GM18517 (cell line): ENCODE measurements around the gene APC2.
"Not testable (repeated sequence)": the region's sequence is repeated elsewhere in the genome, so short reads cannot be mapped to it uniquely, and the experiment has no call there.

Experiments used
- ATAC-seq: cut with Tn5 transposase; IDR thresholded peaks from one replicate; pipeline ENCODE4 v1.9.1; 2021; ENCODE audit warnings: mild to moderate bottlenecking, moderate library complexity; ENCODE audit not compliant: unreplicated experiment

Gene APC2

DNA sequence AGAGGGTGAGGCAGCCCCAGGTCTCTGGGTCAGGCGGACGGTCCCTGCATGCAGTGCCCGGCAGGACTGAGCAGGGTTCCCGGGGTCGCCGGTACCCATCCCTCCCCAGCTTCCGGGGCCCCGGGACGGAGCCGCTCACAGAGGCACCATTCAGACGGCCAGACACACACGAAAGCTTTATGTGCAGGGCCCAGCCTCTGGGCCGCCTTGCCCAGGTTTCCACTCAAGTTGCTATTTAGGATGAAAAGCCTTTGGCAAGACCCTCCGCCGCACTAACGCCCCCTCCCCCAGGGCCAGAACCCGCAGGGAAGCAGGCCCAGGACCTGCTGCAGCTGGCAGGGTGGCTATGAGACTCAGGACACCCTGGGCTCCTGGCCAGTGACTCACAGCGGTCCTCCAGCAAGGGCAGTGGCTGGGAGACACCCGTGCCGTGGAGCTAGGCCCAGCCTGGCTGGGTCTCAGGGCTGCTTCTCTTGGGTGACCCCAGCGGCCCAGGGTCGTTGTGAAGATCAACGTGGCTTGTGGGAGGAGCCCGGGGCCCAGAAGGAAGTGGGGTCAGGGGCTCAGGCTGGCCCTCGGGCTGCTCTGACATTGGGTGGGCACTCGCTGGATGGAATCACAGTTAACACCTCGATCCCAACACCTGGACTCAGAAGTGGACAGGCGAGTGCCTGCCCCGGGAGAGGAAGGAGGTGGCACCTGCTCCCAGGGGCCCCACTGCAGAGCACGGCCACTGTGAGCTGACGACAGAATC lies 24.3 kb downstream of the APC2 start:
- ATAC-seq: no peak

DNA sequence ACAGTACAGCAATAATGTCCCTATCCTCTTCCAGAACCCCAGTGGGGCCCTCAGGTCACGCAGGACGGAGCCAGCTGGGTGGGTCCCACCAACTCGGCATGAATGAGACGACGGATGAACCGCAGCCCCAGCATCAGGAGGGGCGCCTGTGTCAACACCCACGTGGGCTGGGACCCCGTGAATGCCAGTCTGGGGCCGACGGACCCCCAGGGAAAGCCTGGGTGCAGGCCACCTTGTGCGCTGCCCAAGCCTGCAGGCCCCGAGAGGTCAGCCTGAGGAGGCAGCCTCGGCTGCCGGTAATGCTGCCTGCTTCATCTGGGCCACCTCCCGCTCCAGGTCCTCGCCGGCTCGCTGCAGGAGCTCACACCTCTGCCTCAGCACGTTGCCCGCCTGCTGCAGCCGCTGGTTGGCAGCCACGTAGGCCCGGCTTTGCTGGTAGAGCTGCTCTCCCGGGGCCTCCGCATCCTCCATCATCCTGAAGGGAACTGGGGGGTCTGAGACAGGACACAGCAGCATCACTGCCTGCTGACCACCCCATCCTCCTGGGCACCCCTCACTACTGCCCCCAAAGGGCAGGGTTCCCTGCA lies 24.9 kb downstream of the APC2 start:
- no peak for ATAC-seq

DNA sequence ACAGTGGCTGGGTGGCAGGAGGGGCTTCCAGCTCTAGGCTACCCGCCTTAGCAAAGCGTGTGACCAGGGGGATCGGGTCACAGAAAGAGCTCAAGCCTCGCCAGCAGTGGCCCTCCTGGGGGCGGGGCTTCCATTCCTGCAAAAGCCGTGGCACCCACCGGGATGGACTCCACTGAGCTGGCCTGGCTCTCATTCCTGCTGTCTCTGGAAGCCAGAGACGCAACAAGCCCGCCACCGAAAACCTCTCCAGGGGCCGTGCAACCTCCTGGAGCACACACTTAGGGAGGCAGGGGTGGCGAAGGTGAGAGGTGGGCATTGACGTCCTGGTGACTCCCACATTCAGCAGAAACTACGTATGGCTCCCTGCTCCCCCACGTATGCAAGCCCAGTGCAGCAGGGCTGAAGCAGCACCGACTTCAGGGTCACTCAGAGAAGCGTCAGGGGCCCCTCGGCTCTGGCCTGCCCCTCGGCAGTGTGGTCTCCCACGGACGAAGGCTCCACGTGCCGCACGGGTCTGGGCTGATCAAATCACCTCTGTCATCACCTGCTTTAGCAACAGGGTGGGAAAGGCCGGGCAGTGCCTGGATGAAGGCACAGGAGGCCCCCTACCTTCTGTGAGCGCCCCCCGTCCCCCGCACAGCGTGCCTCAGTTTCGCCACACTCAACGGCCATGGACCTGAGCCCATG lies 26.0 kb downstream of the APC2 start:
- no peak for ATAC-seq

DNA sequence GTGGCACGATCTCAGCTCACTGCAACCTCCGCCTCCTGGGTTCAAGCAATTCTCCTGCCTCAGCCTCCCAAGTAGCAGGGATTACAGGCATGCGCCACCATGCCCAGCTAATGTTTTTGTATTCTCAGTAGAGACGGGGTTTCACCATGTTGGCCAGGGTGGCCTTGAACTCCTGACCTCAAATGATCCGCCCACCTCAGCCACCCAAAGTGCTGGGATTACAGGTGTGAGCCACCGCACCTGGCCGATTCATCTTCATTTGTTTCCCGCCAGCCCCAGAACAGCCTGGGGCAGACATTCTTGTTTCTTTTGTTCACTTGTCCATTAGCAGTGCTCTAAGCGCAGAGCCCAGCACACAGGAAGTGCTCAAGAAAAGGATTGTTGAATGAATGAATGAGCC lies 27.1 kb downstream of the APC2 start:
- ATAC-seq: not testable (repeated sequence)

DNA sequence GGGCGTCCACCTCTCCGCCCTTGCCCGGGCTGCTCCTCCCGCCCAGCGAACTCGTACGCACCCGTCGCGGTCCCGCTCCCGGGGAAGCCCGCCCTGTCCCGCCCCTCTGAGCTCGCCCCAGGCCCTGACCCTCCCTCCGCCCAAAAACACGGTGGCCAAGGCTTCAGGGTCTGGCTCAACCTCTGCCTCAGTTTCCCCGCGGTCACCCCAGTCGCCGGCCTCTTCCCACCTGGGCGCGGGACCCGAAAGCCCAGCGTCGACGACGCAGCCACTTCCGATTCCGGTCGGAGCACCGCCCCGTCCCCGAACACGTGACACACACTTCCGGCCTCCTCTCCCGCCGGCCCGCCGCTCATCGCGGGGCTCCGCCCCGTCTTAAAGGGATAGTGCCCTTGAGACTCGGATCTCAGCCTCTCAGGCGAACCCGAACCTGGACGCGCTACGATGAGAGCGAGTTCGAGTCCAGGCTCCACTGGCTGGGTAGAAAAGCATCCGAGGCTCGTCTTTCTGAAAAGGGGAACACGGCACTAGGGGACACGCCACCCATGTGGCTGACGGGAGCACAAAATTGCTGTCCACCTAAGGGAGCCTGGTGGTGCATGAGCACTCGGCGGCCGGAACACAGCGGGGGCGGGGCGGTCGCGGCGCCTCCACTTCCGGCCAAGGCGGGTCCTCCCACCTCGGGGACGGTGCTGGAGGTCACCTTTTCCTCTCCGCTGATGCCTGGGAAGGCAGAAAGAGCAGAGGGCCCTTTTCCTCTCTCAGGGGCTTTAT lies 29.2 kb downstream of the APC2 start, which contains the start of gene C19orf25:
Gene C19orf25, minus strand, starts transcription at position 282 of the 774 bp plus-strand sequence. CDS start 312 bp downstream, outside the sequence.
- peak; percentile 88 for ATAC-seq

DNA sequence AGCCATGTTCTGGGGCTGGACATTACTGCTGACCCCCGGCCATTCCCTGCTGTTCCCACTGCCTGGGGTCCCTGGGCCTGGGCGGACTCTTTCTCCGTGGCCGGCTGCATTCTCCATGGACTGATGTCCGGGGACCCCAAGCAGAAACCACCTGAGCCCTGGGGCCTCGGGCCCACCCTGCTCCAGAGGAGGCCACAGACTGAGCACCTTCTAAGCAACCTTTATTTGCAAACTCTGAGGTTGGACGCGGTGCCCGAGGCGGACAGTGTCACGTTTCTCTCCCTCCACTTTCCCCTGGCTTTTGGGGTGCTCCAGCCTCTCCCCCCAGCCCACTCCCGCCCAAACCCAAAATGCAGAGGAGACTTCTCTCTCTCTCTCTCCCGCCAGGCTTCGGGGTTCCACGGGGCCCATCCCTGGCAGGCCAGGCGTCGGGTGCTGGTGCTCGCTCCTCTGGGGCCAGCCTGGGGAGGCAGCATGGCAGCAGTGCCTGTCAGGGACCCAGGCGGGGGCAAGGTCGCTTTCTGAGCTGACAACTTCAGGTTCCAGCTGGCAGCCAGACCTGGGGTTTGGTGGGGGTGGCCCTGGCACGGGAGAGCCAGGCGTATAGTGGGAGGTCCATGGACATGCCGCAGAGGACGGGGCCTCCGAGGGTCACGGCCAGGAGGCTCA lies 31.4 kb downstream of the APC2 start:
- ATAC-seq: no peak

DNA sequence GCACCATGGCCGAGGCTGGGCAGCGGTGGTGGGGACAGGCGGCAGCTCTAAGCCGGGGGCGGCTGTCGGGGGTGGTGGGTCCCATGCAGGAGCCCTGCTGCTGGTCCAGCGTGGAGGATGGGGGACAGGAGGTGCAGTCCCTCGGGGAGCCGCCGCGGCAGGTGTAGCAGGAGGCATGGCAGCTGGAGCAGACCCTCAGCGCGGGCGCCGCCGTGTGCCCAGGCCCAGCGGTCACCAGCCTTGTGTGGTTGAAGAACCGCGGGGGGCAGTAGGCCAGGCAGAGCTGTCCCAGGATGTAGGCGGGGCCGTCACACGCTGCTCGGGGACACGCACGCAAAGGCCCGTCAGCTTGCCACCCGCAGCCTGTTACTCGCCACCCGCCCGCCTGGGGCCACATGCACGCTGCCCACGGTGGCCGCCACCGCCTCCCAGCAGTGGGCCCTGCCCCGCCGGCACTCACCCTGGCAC lies 32.0 kb downstream of the APC2 start:
- ATAC-seq: no peak

DNA sequence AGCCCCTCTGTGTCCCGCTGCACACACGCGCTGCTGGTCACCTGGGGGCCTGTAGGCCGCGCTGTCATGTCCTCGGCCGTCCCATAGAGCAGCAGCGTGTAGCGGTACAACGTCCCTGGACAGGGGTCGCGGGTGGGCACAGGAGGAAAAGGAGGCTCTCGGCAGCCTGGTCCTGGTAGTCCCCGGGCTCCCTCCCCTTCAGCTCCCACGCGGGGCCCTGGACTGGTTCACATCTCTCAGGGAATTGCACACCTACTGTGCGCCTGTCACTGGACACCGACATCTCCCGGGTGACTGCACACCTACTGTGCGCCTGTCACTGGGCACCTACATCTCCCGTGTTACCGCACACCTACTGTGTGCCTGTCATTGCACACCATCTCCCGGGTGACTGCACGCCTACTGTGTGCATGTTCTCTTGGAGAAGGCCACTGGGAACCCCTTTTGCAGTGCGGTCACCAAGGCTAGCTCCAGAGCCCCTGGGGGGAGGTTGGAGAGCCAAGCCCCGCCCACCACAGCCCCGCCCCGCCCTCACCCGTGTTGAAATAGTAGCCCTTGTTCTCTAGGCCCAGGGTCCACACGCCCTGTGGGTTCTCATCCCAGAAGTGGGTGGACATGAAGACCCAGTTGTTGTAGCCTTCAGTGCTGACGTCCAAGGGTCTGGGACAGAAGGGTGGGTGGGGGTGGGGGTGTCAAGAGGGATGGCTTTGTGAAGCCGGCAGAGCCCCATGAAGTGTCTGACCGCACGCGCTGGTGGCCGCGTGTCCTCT lies 32.6 kb downstream of the APC2 start:
- ATAC-seq: no peak

DNA sequence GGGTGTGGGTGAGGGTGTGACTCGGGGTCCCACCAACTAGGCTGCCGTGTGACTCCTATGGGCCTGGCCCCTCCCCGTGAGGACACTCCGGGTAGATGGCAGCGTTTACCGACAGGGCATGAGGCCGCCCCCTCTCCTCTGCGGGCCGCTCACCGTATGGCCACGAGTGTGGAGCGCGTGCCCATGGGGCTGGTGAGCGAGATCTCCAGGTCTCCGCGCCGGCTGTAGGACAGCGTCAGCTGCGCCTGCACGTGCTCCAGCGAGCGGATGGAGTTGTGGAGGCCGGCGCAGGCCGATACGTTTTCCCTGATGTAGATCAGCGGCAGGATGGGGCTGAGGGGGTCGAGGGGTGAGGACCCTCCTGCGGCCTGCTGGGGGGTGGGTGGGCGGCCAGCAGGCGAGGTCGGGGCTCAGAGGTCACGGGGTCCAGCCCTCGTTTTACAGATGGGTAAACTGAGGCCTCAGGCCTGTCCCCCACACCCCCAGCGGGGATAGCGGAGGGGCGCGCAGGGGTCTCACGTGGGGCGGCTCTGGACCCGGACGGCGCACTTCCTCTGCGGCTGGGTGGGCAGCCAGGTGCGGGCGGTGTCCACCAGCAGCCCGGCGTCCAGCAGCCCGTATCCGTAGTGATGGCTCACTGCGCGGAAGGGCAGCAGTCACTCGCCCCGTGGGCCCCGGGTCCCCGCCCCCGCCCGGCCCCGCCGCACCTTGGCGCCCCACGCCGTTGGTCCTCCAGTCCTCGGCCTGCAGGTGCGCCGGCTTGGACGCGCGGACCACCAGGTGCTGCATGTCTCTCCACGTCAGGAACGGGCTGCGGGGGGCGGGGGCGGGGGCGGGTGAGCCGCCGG lies 33.4 kb downstream of the APC2 start:
- no peak for ATAC-seq

DNA sequence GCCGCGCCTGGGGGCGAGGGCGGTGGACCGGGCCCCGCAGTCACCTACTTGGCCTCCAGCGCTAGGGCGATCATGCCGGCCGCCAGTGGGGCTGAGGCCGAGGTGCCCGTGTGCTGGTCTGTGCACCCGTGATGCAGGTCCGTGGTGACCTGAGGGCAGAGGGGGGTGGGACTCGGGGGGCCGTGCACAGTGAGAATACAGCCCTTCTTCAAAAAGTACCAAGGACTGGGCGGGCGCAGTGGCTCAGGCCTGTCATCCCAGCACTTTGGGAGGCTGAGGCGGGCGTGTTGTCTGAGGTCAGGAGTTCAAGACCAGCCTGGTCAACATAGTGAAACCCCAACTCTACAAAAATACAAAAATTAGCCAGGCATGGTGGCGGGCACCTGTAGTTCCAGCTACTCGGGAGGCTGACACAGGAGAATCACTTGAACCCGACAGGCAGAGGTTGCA lies 34.1 kb downstream of the APC2 start:
- no peak for ATAC-seq

DNA sequence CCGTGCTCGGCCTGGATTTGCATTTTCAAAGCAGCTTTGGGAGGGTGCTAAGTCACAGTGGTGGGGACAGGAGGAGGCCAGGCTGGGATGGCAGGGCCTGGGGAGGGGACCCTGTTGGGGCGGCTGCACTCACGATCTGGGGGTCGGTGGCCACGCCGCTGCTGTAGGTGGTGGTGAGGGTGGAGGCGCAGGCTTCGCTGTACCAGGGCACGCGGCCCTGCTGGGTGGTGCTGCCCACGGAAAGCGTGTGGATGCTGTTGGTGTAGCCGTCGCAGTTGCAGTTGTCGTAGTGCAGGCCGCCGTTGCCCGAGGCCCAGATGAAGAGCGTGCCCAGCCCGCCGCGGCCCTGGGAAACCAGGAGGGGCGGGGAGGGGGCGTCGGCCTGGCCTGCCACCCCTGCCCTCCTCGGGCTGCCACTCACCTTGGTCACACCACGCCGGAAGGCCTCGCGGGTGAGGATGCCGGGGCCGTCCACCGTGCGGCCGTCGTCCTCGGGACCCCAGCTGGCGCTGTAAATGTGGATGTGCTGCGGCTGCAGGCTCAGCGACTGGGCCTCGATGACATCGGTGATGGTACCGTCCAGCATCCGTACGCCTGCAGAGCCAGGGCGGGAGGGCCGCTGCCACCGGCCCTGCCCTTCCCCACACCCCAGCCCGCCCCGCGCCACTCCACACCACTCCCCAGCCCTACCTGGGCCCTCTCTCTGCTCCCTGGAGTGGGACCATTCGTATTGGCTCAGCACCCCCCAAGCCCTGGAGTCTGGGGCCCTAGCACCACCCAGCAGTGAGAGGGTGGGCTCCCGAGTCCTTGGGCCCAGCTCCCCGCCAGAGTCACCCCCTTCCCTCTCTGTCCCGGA lies 37.0 kb downstream of the APC2 start:
- no peak for ATAC-seq

DNA sequence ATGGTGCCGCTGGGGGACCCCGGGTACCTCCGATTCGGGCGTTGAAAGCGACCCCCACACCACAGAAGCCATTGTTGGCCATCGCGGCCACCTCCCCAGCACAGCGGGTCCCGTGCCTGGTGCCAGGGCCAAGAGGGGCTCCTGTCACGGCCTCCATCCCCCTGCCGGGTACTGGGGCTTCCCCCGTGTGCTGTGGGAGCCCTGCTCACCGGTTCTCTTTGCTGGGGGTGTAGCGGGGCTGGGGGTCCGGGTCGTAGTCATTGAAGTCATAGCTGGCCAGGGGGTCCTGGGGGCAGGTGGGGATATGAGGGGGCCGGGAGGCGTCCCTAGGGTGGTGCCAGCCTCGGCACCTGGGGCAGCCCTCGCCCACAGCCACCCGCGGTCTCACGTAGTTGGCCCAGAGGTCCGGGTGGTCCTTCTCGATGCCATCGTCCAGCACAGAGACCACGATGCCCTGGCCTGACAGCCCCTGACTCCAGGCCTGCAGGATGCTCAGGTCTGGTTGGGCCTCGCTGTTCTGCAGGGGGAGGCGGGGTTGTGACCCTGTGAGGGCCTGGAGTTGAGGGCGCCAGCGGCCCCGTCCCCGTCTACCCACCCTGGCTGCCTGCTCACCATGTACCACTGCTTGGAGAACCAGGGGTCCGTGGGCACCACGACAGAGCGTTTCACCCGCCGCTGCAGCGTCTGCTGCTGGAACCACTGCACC lies 37.8 kb downstream of the APC2 start:
- no peak for ATAC-seq

DNA sequence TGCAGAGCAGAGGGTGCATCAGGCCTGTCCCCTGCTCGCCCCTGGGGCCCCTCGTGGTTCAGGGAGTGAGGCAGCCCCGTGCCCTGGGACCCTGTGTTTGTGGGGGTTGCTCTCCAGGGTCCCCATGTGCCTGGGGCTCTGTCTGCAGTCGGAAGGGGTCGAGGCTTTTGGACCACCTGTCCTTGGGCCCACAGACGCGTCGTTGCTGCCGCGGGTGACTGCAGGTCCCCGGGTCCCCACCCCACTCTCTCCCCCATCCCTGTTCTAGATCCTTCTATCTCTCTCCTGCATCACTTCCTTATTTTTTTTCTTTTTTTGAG lies 38.3 kb downstream of the APC2 start:
- ATAC-seq: no peak

DNA sequence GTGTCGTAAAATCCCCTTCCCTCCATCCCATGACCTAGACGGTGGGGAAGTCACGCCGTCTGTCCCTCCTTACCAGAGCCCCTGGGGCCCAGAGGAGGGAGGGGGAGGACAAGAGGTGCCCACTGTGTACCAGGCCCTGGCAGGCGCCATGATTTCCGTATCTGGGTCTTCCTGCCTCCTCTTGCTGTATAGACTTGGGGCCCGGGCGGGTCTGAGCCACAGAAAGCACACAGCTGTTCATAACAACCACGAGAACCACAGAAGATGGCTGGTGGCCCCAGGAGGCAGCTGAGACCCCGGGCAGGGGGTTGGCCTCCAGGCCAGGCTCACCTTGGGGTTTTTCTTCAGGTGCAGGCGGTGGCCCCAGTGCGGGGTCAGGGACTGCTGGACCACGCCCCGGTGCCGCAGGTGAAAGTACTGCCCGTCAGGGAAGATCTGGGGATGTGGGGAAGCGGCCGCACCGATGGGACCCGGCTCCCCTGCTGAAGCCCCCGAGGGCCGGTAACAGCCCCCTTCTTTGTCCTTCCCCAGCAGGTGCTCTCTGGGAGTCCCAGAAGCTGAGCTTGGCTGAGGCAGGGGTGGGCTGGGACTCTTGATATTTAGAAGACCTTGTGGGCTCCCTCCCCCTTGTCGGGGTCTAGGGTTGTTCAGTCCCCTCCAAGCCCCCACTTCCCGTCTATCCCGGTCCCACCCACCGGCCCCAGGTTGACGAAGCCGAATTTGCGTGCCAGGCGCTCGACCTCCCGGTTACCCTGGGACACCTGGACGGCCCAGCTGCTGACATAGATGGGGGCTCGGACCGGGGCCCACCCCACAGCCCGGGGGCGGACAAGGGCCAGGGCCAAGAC lies 39.8 kb downstream of the APC2 start:
- peak; percentile 2 for ATAC-seq

DNA sequence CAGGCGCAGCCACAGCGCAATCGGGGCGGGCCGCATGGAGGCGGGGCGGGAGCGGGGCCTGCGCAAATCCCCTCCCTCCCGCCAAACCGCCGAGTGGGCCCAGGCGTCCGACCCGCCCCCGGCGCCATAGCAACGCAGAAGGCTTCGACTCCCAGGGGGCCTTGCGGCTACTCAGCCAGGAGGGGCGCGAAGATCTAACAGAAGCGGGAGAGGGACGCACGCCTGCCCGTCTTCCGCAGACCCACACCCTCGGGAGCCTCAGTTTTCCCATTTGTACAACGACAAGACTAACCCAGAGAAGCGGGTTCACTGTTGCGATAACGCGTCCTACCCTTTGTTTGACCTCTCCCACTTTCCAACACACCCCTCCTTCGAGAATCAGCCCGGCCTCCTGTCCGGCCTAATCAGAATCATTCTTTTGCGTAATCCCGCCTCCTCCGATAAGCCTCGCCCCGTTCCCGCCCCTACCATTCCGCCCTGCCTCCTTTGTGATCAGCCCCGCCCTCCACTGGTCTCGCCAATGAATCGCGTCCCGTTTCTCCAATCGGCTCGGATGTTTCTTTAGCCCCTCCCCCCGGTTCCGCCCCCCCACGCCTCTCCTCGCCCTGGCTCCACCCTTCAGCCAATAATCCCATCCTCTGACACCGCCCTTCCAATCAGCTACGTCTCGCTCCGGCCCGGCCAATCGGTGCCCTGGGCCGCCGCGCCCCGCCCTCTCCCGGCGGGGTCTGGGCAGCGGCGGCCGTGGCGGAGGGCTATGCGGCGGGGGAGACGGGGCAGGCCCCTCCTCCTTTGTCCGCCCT lies 40.6 kb downstream of the APC2 start, which contains the start of gene PCSK4:
Gene PCSK4, minus strand, starts transcription at position 40 of the 803 bp plus-strand sequence. Its CDS starts 4 bp downstream, at position 36.
- peak; percentile 78 for ATAC-seq
